Glutamatergic neuron (in vitro differentiated cells): ENCODE measurements around the gene LIMCH1. TPM values are rescaled to one million over a fixed set of nuclear protein-coding genes. Genes with fewer than 3 reads are reported as not detected.

Experiments used
- DNase-seq: peaks from one replicate; pipeline ENCODE4 v3.0.0; 2022
- H3K27ac Mint-ChIP-seq: one replicate; pipeline ENCODE4 v1.8.0; 2020; ENCODE audit warnings: mild to moderate bottlenecking, mixed read lengths, inconsistent platforms; ENCODE audit not compliant: unreplicated experiment
- H3K27me3 Mint-ChIP-seq: one replicate; pipeline ENCODE4 v1.8.0; 2020; ENCODE audit warnings: mild to moderate bottlenecking, moderate library complexity, mixed read lengths, inconsistent platforms; ENCODE audit not compliant: unreplicated experiment
- H3K36me3 Mint-ChIP-seq: one replicate; pipeline ENCODE4 v1.8.0; 2020; ENCODE audit warnings: mild to moderate bottlenecking, mixed read lengths, inconsistent platforms; ENCODE audit not compliant: unreplicated experiment
- H3K4me1 Mint-ChIP-seq: one replicate; pipeline ENCODE4 v1.8.0; 2020; ENCODE audit warnings: mild to moderate bottlenecking, low read depth, mixed read lengths, inconsistent platforms; ENCODE audit not compliant: unreplicated experiment
- H3K4me3 Mint-ChIP-seq: one replicate; pipeline ENCODE4 v1.8.0; 2020; ENCODE audit warnings: mild to moderate bottlenecking, mixed read lengths, inconsistent platforms; ENCODE audit not compliant: unreplicated experiment
- H3K9me3 Mint-ChIP-seq: one replicate; pipeline ENCODE4 v1.8.0; 2020; ENCODE audit warnings: mild to moderate bottlenecking, moderate library complexity, mixed read lengths, inconsistent platforms; ENCODE audit not compliant: unreplicated experiment
- CTCF ChIP-seq: fragments of 200-600 bp; sonication (generic); IDR thresholded peaks from one replicate; pipeline ENCODE4 v1.5.0; 2021; ENCODE audit not compliant: partially characterized antibody, unreplicated experiment
- total RNA-seq: library from RNA; stranded (reverse); fragmentation: NEBNext Ultra II Directional; extraction: Animal tissue kit (Norgen Biotek cat#: 25700); gene quantifications from one replicate; pipeline ENCODE4 v1.2.1, GENCODE V29; 2021; ENCODE audit not compliant: unreplicated experiment

LIMCH1 gene
- total RNA-seq, 1 donor from 2014 or later, result 22.5 TPM

- Mint-ChIP-seq H3K27me3 (no peaks in the 10 kb centered on the region), H3K27ac (no peak overlapping the region), H3K36me3 (no peaks in the 10 kb centered on the region), H3K9me3 (no peaks in the 10 kb centered on the region), H3K4me1 (no peaks in the 10 kb centered on the region), H3K4me3 (no peak overlapping the region)
- no peak for TF ChIP-seq CTCF
- no peak for DNase-seq
Measured at GRCh38 chr4:41540687-41541086, 2.7 kb downstream of the LIMCH1 start.

- no peak for TF ChIP-seq CTCF
- H3K4me3 Mint-ChIP-seq, result no peak overlapping the region
- no peaks in the 10 kb centered on the region for H3K27me3 Mint-ChIP-seq
- H3K36me3 Mint-ChIP-seq, result no peaks in the 10 kb centered on the region
- no peaks in the 10 kb centered on the region for H3K4me1 Mint-ChIP-seq
- H3K27ac Mint-ChIP-seq, result no peak overlapping the region
- no peak for DNase-seq
- no peaks in the 10 kb centered on the region for H3K9me3 Mint-ChIP-seq
Measured at GRCh38 chr4:41541687-41542094, 3.7 kb downstream of the LIMCH1 start.

- no peak for DNase-seq
- TF ChIP-seq CTCF, result no peak
- Mint-ChIP-seq H3K27ac (no peak overlapping the region), H3K4me3 (no peak overlapping the region), H3K4me1 (no peaks in the 10 kb centered on the region), H3K27me3 (no peaks in the 10 kb centered on the region), H3K36me3 (no peaks in the 10 kb centered on the region), H3K9me3 (no peaks in the 10 kb centered on the region)
Measured at GRCh38 chr4:41542526-41543275, 4.7 kb downstream of the LIMCH1 start.

GRCh38 chr4:41545238-41545637 lies 7.3 kb downstream of the LIMCH1 start:
- no peak for TF ChIP-seq CTCF
- no peak for DNase-seq
- Mint-ChIP-seq H3K36me3 (no peaks in the 10 kb centered on the region), H3K27ac (no peak overlapping the region), H3K27me3 (no peaks in the 10 kb centered on the region), H3K4me1 (no peaks in the 10 kb centered on the region), H3K9me3 (no peaks in the 10 kb centered on the region), H3K4me3 (no peak overlapping the region)

- H3K27ac Mint-ChIP-seq, result no peak overlapping the region
- no peaks in the 10 kb centered on the region for H3K4me1 Mint-ChIP-seq
- H3K27me3 Mint-ChIP-seq, result no peaks in the 10 kb centered on the region
- no peak overlapping the region for H3K4me3 Mint-ChIP-seq
- H3K9me3 Mint-ChIP-seq, result no peaks in the 10 kb centered on the region
- no peak for TF ChIP-seq CTCF
- peaks cover 1% of the 10 kb centered on the region for H3K36me3 Mint-ChIP-seq
- DNase-seq, result no peak
Measured at GRCh38 chr4:41546638-41547037, 8.7 kb downstream of the LIMCH1 start.
